Left lung (tissue), 10 donors: ENCODE results near the gene TMEFF1. TPM values are rescaled to one million over a fixed set of nuclear protein-coding genes. Genes with fewer than 3 reads are reported as not detected.

ENCODE experiments used
- ATAC-seq: fragments of 200-7000 bp; cut with Tn5 transposase; one replicate; pipeline ENCODE4 v1.9.1; 2020; ENCODE audit warnings: moderate library complexity
- DNase-seq, 4 donors: peaks; one replicate each; pipeline ENCODE4 v3.0.0-alpha.2; 2013 to 2020
- H3K27ac ChIP-seq, 2 donors: fragments of 200-600 bp; sonication (generic) in 1 of 2; one replicate each; pipeline versions ENCODE4 v1.5.0 to v1.8.0; 2020 to 2021
- H3K27me3 ChIP-seq, 2 donors: fragments of 200-600 bp; sonication (generic) in 1 of 2; one replicate each; pipeline versions ENCODE4 v1.5.0 to v1.8.0; 2020 to 2021
- H3K36me3 ChIP-seq, 2 donors: fragments of 200-600 bp; sonication (generic) in 1 of 2; one replicate each; pipeline versions ENCODE4 v1.5.0 to v1.8.0; 2020 to 2021
- H3K4me1 ChIP-seq, 2 donors: fragments of 200-600 bp; one replicate each; pipeline ENCODE4 v1.8.0; 2021
- H3K4me3 ChIP-seq, 2 donors: fragments of 200-600 bp; sonication (generic) in 1 of 2; one replicate each; pipeline versions ENCODE4 v1.5.0 to v1.8.0; 2020 to 2021; ENCODE audit warnings: mild to moderate bottlenecking in 1 of 2
- H3K9me3 ChIP-seq, 2 donors: fragments of 200-600 bp; sonication (generic) in 1 of 2; one replicate each; pipeline versions ENCODE4 v1.5.0 to v1.8.0; 2020 to 2021
- intact Hi-C, 2 donors: fragments of 100-400 bp; cut with DNase I; formaldehyde crosslinking; loops; one replicate each; pipeline versions ENCODE4 v1.11.2 to v1.14.2; 2022
- polyA plus RNA-seq, 6 donors: library from polyadenylated mRNA; unstranded; fragments of 120-200 nt; gene quantifications; one replicate each; pipeline ENCODE4 v1.2.1, GENCODE V29; 2013; ENCODE audit not compliant: insufficient read length in 6 of 6
- total RNA-seq, 2 donors: library from RNA; stranded (reverse); fragmentation: NEBNext Ultra II Directional; extraction: Animal tissue kit (Norgen Biotek cat#: 25700); gene quantifications; one replicate each; pipeline ENCODE4 v1.2.1, GENCODE V29; 2021
- TF ChIP-seq, protein P1 (sequence below), 2 donors: fragments of 200-600 bp; sonication (generic) in 1 of 2; IDR thresholded peaks; one replicate each; pipeline versions ENCODE4 v1.5.0 to v1.8.0; 2021; ENCODE audit warnings: antibody characterized with exemption in 2 of 2
- donor health status: DM: no; HTN: yes; CAD: no.
- donor health status: DM: no; HTN: no; CAD: no.

Gene TMEFF1
- total and polyA plus RNA-seq, 8 donors, result 0.58 to 4.4 (median 2.6) TPM; not detected in 1

DNA sequence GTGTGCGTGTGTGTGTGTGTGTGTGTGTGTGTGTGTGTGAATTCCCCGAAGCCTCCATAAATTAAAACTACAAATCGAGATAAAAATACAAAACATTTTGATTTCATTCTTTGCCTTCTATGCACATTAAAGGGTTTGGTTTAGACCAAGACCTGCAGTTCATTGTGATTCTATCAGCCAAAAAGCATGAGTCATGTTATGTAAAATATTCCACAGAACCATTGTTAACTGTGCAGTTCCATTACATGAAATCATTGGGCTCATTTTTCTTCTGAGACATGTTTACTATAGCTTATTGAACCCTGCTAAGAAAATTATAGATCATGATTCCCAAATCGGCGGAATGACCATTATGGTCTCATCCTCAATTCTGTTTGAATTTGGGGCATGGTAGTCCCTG is 116.6 kb downstream of the TMEFF1 start:
- ATAC-seq, result no peak
- H3K27ac ChIP-seq, result no peak overlapping the region
- H3K4me3 ChIP-seq, result no peak overlapping the region
- intact Hi-C loops, result no loop called here
- TF ChIP-seq, protein P1, sequence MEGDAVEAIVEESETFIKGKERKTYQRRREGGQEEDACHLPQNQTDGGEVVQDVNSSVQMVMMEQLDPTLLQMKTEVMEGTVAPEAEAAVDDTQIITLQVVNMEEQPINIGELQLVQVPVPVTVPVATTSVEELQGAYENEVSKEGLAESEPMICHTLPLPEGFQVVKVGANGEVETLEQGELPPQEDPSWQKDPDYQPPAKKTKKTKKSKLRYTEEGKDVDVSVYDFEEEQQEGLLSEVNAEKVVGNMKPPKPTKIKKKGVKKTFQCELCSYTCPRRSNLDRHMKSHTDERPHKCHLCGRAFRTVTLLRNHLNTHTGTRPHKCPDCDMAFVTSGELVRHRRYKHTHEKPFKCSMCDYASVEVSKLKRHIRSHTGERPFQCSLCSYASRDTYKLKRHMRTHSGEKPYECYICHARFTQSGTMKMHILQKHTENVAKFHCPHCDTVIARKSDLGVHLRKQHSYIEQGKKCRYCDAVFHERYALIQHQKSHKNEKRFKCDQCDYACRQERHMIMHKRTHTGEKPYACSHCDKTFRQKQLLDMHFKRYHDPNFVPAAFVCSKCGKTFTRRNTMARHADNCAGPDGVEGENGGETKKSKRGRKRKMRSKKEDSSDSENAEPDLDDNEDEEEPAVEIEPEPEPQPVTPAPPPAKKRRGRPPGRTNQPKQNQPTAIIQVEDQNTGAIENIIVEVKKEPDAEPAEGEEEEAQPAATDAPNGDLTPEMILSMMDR (IDR thresholded peaks at IDR 0.05), result no peak
- no peaks in the 10 kb centered on the region for H3K27me3 ChIP-seq
- no peak for DNase-seq
- H3K4me1 ChIP-seq, result no peaks in the 10 kb centered on the region
- no peaks in the 10 kb centered on the region for H3K9me3 ChIP-seq
- H3K36me3 ChIP-seq, result no peaks in the 10 kb centered on the region

DNA sequence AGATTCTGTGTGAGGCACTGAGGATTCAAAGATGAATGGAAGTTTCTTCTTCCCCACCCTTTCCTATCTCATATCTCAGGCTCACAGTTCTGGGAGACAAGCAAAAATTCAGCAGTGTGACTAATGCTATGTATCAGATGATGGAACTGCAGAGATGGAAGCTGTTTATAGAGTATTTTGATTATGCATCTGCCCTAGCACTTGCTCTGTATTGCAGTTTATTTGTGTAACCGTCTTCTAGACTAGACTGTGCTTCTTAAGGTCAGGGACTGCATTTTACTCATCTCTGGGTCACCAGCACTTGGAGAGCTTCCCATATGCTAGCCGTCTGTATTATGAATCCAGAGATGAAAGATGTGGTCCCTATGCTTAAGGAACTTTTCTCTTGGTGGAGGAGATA is 117.5 kb downstream of the TMEFF1 start:
- Histone ChIP-seq H3K4me3 (no peak overlapping the region), H3K36me3 (no peaks in the 10 kb centered on the region), H3K27ac (no peak overlapping the region), H3K4me1 (no peaks in the 10 kb centered on the region), H3K9me3 (no peaks in the 10 kb centered on the region), H3K27me3 (no peaks in the 10 kb centered on the region)
- ATAC-seq, result no peak
- no peak for DNase-seq
- TF ChIP-seq, protein P1 (IDR thresholded peaks at IDR 0.05), result no peak
- intact Hi-C loops, result loop anchor here in 1 of 2 donors (10.0 kb wide), 1 partner anchor 236 kb away; the partner anchor contains the start of gene TEX10

DNA sequence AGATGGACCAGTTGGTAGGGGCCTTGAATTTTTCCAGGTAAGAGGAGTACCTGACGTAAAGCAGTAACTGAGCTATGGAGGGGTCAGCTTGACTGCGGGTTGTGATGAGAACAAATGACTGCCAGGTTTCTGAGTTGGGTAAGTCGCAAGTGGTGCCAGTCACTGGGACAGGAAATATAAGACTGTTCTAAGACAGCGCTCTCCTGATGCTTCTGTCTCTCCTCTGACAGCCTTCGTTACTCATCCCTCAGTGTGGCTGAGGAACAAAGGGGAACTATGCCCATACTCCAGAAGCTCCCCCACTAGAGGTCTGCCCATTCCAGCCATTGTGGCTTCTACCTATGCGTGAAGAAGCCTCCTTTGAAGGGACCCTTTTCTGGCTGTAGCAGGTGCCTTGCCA is 118.2 kb downstream of the TMEFF1 start:
- ATAC-seq (no peak), DNase-seq (no peak)
- no peaks in the 10 kb centered on the region for H3K27me3 ChIP-seq
- intact Hi-C loops, result loop anchor here in 1 of 2 donors (10.0 kb wide), 1 partner anchor 236 kb away; the partner anchor contains the start of gene TEX10
- H3K27ac ChIP-seq, result no peak overlapping the region
- TF ChIP-seq, protein P1 (IDR thresholded peaks at IDR 0.05), result no peak
- H3K4me1 ChIP-seq, result no peaks in the 10 kb centered on the region
- no peak overlapping the region for H3K4me3 ChIP-seq
- no peaks in the 10 kb centered on the region for H3K9me3 ChIP-seq
- no peaks in the 10 kb centered on the region for H3K36me3 ChIP-seq

DNA sequence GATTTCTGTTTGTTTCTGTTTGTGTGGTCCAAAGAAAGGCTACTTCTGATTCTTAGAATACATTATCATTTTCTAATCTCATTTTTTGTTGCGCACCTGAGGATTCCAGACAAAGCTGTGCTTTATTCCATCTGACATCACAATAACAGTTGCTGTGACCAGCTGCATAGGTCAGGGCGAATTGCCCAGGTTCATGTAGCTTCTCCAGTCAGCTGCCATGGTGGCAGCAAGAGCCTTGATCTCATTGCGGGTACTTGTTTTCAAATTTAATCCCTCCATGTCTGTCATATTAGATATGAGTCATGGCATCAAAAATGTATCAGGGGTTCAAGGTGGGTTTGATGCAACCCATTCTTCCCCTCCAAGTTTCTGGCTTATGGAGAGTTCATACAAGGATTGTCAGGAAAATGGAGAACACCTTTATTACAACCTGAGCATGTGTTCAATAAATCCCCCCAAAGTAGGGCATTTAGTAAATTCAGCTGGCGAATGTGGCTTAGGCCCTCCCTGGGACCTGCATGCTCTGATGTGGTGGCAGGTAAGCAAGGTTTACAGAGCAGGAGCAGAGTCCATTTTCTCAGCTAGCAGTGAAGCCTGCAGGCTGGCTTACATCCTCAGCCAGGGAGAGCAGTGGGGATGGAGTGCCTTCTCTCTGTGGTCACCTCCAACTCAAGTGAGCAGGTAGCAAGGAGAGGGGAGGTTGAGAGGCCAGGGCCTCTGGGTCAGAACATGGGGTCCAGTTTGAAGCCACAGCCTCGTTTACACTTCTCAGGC is 118.9 kb downstream of the TMEFF1 start:
- no peak for ATAC-seq
- intact Hi-C loops, result loop anchor here in 1 of 2 donors (10.0 kb wide), 1 partner anchor 237 kb away; the partner anchor contains the start of gene TEX10
- no peaks in the 10 kb centered on the region for H3K9me3 ChIP-seq
- no peak overlapping the region for H3K4me3 ChIP-seq
- DNase-seq, result no peak
- no peak overlapping the region for H3K27ac ChIP-seq
- H3K4me1 ChIP-seq, result no peaks in the 10 kb centered on the region
- H3K27me3 ChIP-seq, result no peaks in the 10 kb centered on the region
- TF ChIP-seq, protein P1 (IDR thresholded peaks at IDR 0.05), result no peak
- H3K36me3 ChIP-seq, result no peaks in the 10 kb centered on the region

DNA sequence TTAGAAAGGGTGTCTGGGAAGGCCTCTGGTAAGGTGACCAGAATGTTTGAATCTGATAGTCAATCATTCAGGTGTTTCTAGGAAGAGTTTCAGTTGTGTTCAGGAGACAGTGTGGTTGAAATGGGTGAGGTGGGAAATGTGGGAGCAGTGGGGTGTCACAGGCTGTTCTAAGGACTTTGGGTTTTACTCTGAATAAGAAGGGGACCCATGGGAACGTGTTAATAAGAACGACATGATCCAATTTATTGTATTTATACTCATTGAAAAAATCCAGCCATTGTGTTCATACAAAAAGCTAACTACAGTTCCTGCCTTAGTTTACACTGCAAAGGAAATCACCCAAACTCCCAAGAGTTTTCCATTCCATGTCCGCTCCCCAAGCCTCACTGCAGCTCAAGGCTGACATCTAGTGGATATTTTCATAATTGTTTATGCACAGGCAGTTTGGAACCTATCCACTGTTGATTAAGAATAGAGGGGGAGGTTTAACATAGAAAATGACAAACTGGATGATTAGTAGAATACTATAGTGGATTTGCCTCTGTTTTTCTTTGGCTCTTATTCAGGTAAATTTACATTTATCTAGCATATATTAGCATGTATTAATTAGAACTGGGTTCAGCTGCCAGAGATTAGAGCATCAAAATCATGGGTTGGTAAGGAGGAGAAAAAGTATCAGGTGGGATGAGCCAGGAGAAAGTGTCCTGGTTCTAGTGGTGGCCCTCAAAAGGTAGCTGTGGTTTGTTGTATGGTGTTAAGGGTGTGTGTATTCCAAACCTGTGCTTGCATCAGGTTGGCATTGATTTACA is 122.6 kb downstream of the TMEFF1 start:
- ATAC-seq (peak; percentile 68), DNase-seq (peak in 2 of 4 donors; percentile 66 to 78)
- H3K9me3 ChIP-seq, result no peaks in the 10 kb centered on the region
- TF ChIP-seq, protein P1 (IDR thresholded peaks at IDR 0.05), result peak; percentile 73 to 77
- no peak overlapping the region for H3K27ac ChIP-seq
- intact Hi-C loops, result loop anchor here in 1 of 2 donors (10.0 kb wide), 1 partner anchor 241 kb away; the partner anchor contains the start of gene TEX10
- H3K36me3 ChIP-seq, result no peaks in the 10 kb centered on the region
- H3K27me3 ChIP-seq, result no peaks in the 10 kb centered on the region
- H3K4me1 ChIP-seq, result peaks cover 0 to 4% of the 10 kb centered on the region in 2 donors
- H3K4me3 ChIP-seq, result no peak overlapping the region
